ENCODE data around the gene SLC10A4.

SLC10A4 gene

GRCh38 chr4:48490012-48490679 lies 7.0 kb downstream of the SLC10A4 start, which contains the start of gene ZAR1:
Gene ZAR1 (plus strand): TSS chr4:48490252. CDS start chr4:48490292, 40 bp downstream.
- DNase-seq (ENCODE audit: low read depth): no peak

- no peak for DNase-seq (ENCODE audit: low read depth)
Observed at GRCh38 chr4:48490680-48491513, 7.8 kb downstream of the SLC10A4 start.

GRCh38 chr4:48491514-48492176 lies 8.5 kb downstream of the SLC10A4 start:
- DNase-seq (ENCODE audit: low read depth): no peak

- DNase-seq (ENCODE audit: low read depth): no peak
Observed at GRCh38 chr4:48493452-48494100, 10.4 kb downstream of the SLC10A4 start.

- no peak for DNase-seq (ENCODE audit: low read depth)
Observed at GRCh38 chr4:48495941-48496340, 12.8 kb downstream of the SLC10A4 start.

- no peak for DNase-seq (ENCODE audit: low read depth)
Observed at GRCh38 chr4:48498895-48499294, 15.8 kb downstream of the SLC10A4 start.

- DNase-seq (ENCODE audit: low read depth): no peak
Observed at GRCh38 chr4:48499551-48500066, 16.5 kb downstream of the SLC10A4 start.

- no peak for DNase-seq (ENCODE audit: low read depth)
Observed at GRCh38 chr4:48503233-48504025, 20.3 kb downstream of the SLC10A4 start.

- no peak for DNase-seq (ENCODE audit: low read depth)
Observed at GRCh38 chr4:48504026-48504330, 20.8 kb downstream of the SLC10A4 start.

GRCh38 chr4:48504352-48504751 lies 21.2 kb downstream of the SLC10A4 start:
- no peak for DNase-seq (ENCODE audit: low read depth)

- no peak for DNase-seq (ENCODE audit: low read depth)
Observed at GRCh38 chr4:48506716-48507115, 23.6 kb downstream of the SLC10A4 start.

GRCh38 chr4:48509543-48509942 lies 26.4 kb downstream of the SLC10A4 start:
- no peak for DNase-seq (ENCODE audit: low read depth)

GRCh38 chr4:48518143-48518542 lies 35.0 kb downstream of the SLC10A4 start:
- DNase-seq (ENCODE audit: low read depth): no peak

GRCh38 chr4:48526406-48526805 lies 43.3 kb downstream of the SLC10A4 start:
- DNase-seq (ENCODE audit: low read depth): no peak

GRCh38 chr4:48538358-48538757 lies 55.2 kb downstream of the SLC10A4 start:
- DNase-seq (ENCODE audit: low read depth): no peak
